ENCODE results near the gene CACNA2D4. TPM values are rescaled to one million over a fixed set of nuclear protein-coding genes. Genes with fewer than 3 reads are reported as not detected.

CACNA2D4 gene
- total and polyA plus RNA-seq, 8 donors: 1.5 to 6.5 (median 1.9) TPM

GRCh38 chr12:1797991-1798640 lies 120.3 kb downstream of the CACNA2D4 start:
- Histone ChIP-seq H3K9me3 (no peaks in the 10 kb centered on the region), H3K4me1 (peaks cover 0 to 29% of the 10 kb centered on the region in 2 donors), H3K27me3 (no peaks in the 10 kb centered on the region), H3K27ac (peak overlapping the region in 1 of 2 donors; percentile 97), H3K36me3 (no peaks in the 10 kb centered on the region), H3K4me3 (peak overlapping the region in 1 of 2 donors; percentile 68)
- no peak for ATAC-seq
- no peak for TF ChIP-seq CTCF (IDR thresholded peaks at IDR 0.05)
- intact Hi-C loops (cut with DNase I): loop anchor here (5.0 to 10.0 kb wide), 4 partner anchors 137 to 237 kb away; no protein-coding TSS in a partner anchor
- DNase-seq: peak in 1 of 4 donors; percentile 78

DNA sequence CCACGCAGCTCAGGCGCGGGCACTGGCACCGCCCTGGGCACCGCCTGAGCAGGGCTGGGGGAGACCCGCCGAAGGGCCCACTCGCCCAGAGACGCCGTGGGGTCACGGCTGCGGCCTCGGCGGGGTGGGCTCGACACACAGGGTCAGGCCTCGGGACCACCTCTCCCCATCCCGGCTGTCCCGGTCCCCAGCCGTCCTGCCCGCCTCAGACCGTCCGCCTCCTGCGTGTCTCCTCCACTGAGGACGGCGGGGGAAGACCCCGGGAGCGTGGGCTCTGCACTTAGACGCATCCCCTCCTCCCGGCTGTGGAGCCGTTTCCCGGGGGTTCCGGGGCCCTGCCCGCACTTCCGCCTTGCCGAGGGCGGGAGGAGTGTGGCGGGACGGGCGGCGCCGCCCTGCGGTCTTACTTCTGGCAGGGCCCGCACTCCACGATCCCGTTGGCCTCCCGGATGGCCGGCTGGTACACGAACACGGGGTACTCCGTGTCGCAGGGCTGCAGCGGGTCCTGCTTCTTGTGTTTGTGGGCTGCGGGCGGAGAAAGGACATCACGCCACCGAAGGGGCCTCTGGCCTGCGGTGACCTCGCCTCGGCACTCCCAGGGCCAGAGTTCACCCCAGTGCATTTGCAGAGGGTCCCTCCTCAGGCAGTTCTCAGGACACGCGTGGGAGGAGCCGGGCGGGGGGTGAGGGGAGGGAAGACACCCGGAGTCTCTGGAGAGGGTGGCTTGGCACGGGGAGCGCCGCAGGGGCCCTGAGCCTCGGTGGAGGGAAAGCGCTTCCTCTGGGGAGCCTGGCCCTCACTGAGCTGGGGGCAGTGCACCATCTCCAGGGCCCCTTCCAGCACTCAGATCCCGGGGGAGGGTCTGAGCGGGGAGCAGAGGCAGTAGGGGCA lies 121.2 kb downstream of the CACNA2D4 start:
- Histone ChIP-seq H3K4me1 (peaks cover 0 to 29% of the 10 kb centered on the region in 2 donors), H3K36me3 (no peaks in the 10 kb centered on the region), H3K4me3 (peak overlapping the region; percentile 68 to 80), H3K9me3 (no peaks in the 10 kb centered on the region), H3K27ac (peak overlapping the region; percentile 83 to 97), H3K27me3 (no peaks in the 10 kb centered on the region)
- peak in 3 of 4 donors; percentile 54 to 95 (median 76) for DNase-seq
- peak; percentile 56 for ATAC-seq
- peak in 1 of 2 donors; percentile 12 for TF ChIP-seq CTCF (IDR thresholded peaks at IDR 0.05)
- intact Hi-C loops (cut with DNase I): loop anchor here (5.0 to 10.0 kb wide), 4 partner anchors 138 to 238 kb away; no protein-coding TSS in a partner anchor

DNA sequence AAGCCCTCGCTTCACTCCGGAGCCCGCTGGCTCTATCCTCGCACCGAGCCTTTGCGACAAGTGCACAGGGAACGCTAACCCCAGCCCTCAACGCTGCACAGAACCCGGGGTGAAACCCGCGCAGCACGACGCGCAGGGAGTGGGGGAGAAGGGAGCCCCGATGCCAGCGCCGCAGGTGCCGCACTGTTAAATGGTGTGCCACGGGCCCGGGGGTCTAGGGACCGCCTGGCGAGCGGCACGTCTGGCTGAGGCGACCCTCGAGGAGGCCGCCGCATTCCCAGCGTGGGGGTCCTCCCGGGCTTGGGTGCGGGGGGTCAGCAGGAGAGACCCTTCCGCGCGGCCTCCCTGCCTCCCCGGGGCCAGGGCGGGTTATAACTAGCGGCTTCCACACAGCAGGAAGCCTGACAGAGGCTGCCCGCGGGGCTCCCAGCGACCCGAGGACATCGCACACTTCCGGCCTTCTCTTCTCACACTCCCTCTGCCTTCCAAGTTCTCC lies 121.9 kb downstream of the CACNA2D4 start:
- intact Hi-C loops (cut with DNase I): loop anchor here (5.0 to 10.0 kb wide), 4 partner anchors 138 to 238 kb away; no protein-coding TSS in a partner anchor
- Histone ChIP-seq H3K27me3 (no peaks in the 10 kb centered on the region), H3K27ac (peak overlapping the region; percentile 83 to 97), H3K9me3 (no peaks in the 10 kb centered on the region), H3K36me3 (no peaks in the 10 kb centered on the region), H3K4me3 (peak overlapping the region; percentile 68 to 80), H3K4me1 (peaks cover 0 to 33% of the 10 kb centered on the region in 2 donors)
- DNase-seq (peak in 2 of 4 donors; percentile 40 to 88), ATAC-seq (peak; percentile 55)
- no peak for TF ChIP-seq CTCF (IDR thresholded peaks at IDR 0.05)

GRCh38 chr12:1795785-1796514 lies 122.5 kb downstream of the CACNA2D4 start:
- peak overlapping the region; percentile 68 to 80 for H3K4me3 ChIP-seq
- H3K9me3 ChIP-seq: no peaks in the 10 kb centered on the region
- ATAC-seq: peak; percentile 97
- DNase-seq: peak; percentile 87 to 100 (median 95)
- H3K27me3 ChIP-seq: no peaks in the 10 kb centered on the region
- H3K36me3 ChIP-seq: no peaks in the 10 kb centered on the region
- peaks cover 0 to 34% of the 10 kb centered on the region in 2 donors for H3K4me1 ChIP-seq
- peak; percentile 99 to 100 for TF ChIP-seq CTCF (IDR thresholded peaks at IDR 0.05)
- intact Hi-C loops (cut with DNase I): loop anchor here (5.0 to 10.0 kb wide), 4 partner anchors 139 to 239 kb away; no protein-coding TSS in a partner anchor
- H3K27ac ChIP-seq: peak overlapping the region; percentile 83 to 97
